Fibroblast of pulmonary artery (primary cell): ENCODE measurements around the gene EP400.
"Not testable (repeated sequence)": the region's sequence is repeated elsewhere in the genome, so short reads cannot be mapped to it uniquely, and the experiment has no call there.

Experiments used
- DNase-seq: peaks from one replicate; pipeline ENCODE4 v3.0.0-alpha.2; 2010; ENCODE audit warnings: low read depth
- H3K4me3 ChIP-seq: replicated peaks from 2 replicates; pipeline ENCODE4 v1.5.1; 2011; ENCODE audit warnings: low read depth, mild to moderate bottlenecking, control low read depth, low read length, moderate library complexity
- TF ChIP-seq, protein P1 (sequence below): IDR thresholded peaks from 2 replicates; pipeline ENCODE4 v1.5.1; 2011; ENCODE audit warnings: mild to moderate bottlenecking, control low read depth, low read length, inconsistent platforms; ENCODE audit errors: missing control alignments

The EP400 gene

DNA sequence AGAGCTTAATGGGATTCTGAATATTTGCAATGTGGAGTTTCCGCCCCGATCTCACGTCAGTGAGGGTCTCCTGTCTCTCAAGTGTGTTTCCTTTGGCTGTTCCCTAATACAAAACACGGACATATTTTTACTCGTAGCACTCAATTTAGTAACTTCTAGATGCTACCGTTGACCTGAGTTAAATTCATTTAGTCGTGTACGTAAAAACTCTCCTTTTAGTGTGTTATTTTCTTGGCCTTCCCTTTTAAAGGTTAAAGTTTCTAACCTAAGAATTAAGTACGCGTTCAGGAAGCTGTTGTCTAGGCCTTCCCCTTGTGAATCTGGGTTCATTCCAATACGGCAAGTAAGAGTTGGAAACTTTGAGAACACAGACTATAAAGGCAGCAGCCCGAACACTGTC lies 130.0 kb downstream of the EP400 start:
- H3K4me3 ChIP-seq = no peak overlapping the region
- DNase-seq = no peak
- TF ChIP-seq, protein P1, sequence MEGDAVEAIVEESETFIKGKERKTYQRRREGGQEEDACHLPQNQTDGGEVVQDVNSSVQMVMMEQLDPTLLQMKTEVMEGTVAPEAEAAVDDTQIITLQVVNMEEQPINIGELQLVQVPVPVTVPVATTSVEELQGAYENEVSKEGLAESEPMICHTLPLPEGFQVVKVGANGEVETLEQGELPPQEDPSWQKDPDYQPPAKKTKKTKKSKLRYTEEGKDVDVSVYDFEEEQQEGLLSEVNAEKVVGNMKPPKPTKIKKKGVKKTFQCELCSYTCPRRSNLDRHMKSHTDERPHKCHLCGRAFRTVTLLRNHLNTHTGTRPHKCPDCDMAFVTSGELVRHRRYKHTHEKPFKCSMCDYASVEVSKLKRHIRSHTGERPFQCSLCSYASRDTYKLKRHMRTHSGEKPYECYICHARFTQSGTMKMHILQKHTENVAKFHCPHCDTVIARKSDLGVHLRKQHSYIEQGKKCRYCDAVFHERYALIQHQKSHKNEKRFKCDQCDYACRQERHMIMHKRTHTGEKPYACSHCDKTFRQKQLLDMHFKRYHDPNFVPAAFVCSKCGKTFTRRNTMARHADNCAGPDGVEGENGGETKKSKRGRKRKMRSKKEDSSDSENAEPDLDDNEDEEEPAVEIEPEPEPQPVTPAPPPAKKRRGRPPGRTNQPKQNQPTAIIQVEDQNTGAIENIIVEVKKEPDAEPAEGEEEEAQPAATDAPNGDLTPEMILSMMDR = no peak

DNA sequence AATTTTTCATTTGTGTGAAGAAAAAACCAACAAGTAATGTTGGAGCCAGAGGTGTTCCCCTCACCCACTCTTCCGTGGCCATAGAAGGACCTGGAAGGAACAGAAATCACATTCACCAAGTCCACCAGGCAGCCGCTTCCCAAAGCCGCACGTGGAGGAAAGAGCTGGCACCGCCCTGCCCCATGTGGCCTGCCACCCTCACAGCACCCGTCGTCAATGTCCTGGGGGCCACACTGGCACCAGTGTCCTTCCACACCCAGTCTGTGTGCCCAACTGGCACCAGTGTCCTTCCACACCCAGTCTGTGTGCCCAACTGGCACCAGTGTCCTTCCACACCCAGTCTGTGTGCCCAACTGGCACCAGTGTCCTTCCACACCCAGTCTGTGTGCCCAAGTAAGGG lies 130.8 kb downstream of the EP400 start:
- not testable (repeated sequence) for DNase-seq, H3K4me3 ChIP-seq

DNA sequence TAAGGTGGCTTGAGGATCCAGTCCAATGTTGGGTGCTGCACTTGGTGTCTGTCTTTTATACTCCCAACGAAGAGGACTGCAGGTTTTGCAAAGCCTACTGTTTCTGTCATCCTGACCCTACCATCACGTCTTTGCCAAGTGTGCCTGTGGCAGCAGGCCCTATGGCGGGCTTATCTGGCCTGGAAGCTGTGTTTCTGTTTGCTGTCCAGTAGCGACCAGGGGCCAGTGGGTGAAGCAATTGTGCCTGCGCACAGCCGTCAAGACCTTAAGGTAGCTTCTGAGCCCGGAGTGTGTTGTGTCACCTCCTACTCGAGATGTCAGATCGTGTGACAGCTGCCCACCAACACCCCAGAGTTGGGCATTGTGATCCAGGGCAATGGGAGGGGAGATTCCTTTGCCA lies 131.7 kb downstream of the EP400 start:
- DNase-seq = no peak
- no peak overlapping the region for H3K4me3 ChIP-seq
- TF ChIP-seq, protein P1 = no peak

DNA sequence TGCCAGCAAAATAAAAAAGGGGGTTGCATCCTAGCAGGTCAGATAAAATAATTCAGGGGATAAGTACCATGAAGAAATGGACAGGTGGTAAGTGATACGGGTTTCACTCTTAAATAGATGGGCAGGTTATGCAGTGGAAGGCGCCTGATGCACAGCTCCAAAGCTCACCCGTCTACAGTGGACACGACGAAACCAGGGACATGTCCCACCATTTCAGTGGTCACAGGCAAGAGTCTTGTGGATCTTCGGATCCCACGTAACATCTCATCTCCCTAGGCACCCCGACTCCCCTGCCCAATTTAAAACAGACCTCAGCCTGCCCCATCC lies 133.8 kb downstream of the EP400 start:
- no peak for DNase-seq
- TF ChIP-seq, protein P1 = no peak
- H3K4me3 ChIP-seq = peak overlapping the region; percentile 51

DNA sequence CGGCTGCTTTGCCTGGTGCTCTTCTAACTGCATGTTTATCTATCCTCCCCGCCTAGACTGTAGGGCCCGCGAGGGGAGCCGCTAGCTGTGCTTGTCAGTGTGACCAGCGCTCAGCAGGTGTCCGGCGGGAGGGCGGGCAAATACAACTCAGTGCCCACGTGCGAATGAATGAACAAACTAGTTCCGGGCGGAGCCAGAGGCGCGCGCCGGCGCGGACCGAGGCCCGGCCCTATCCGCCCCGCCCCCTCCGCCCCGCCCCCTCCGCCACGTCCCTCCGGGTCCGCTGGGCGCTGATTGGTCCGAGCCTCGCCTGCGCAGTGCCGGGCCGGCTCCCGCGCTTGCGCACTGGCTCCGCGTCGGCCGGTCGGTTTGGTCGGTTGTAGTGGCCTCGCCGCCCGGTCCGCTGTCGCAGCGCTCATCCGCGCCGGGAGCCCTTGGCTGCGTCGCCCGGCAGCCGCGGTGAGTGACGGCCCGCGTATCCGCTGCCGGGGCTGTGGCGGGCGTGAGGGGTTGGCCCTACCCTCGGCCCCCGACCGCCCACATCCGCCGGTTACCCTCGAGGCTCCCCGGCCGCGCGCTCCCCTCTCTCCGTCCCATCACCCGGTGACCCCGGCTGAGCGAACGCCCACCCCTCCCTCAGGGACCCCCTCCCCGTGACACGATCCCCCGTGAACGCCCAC lies 134.3 kb downstream of the EP400 start:
- TF ChIP-seq, protein P1 = no peak
- DNase-seq = peak; percentile 89
- H3K4me3 ChIP-seq = peak overlapping the region; percentile 75

DNA sequence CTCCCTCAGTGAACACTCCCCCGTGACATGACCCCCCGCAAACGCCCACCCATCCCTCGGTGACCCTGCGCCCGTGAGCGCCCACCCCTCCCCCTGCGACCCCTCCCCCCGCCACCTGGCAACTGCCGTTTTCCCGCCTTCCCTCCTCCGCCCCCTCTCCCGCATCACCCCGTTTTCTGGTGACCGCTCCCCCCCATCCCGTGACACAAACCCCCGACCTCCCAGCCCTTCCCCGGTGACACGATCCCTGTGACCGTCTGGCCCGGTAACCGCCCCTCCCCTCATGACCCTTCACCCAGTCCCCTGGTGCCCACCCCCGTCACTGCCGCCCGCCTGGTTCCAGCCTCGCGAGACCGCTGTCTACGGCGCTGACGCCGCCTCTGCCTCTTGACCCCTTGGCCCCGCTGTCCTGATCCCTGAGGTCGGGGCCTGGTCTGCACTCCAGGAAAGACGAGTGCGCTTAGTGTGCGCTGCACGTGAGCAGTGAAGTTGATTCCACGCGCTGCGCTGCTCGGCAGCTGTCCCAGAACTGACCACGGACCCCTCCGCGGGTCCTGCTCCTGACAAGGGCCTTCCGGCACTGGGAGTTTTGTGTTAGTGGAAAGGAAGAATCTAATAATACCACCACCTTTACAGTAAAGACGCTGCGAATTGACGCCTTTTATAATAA lies 135.0 kb downstream of the EP400 start:
- peak overlapping the region; percentile 75 for H3K4me3 ChIP-seq
- DNase-seq = peak; percentile 52
- TF ChIP-seq, protein P1 = no peak

DNA sequence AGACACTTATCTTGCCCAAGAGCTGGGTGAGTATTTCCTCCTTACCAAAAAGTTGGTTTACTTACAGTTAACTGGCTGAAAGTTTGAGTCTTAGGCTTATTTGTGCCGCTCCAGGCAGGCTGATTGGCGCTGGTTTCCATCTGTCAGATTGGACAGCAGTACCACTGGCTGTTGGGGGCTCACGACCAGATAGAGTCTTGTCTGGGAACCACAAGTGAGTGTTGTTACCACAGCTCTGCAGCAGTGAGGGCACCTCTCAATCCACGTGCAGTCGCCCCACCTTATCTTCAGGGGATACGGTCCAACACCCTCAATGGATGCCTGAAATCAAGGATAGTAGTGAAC lies 135.5 kb downstream of the EP400 start:
- peak overlapping the region; percentile 75 for H3K4me3 ChIP-seq
- TF ChIP-seq, protein P1 = no peak

More for the DNA sequence above, 135.5 kb downstream of the EP400 start:
- peak; percentile 35 for DNase-seq
